HepG2 (cell line): Measurements from ENCODE around the gene C14orf93. TPM values are rescaled to one million over a fixed set of nuclear protein-coding genes. Genes with fewer than 3 reads are reported as not detected.

Source experiments
- ATF3 ChIP-seq: sonication (generic); formaldehyde crosslinking; IDR thresholded peaks from 2 replicates; pipeline ENCODE4 v1.4.0; 2020; ENCODE audit warnings: missing genetic modification reagents
- BATF2 ChIP-seq: sonication (generic); formaldehyde crosslinking; IDR thresholded peaks from 2 replicates; pipeline ENCODE4 v1.8.0; 2022; ENCODE audit warnings: mild to moderate bottlenecking, missing genetic modification reagents, moderate library complexity
- HOXA5 ChIP-seq: sonication (generic); formaldehyde crosslinking; IDR thresholded peaks from 2 replicates; pipeline ENCODE4 v1.4.0; 2020; ENCODE audit warnings: missing genetic modification reagents
- NFYB ChIP-seq: sonication (generic); formaldehyde crosslinking; IDR thresholded peaks from 2 replicates; pipeline ENCODE4 v1.4.0; 2020; ENCODE audit warnings: missing genetic modification reagents
- NR3C1 ChIP-seq: sonication (generic); formaldehyde crosslinking; IDR thresholded peaks from 2 replicates; pipeline ENCODE4 v1.4.0; 2020; ENCODE audit warnings: missing genetic modification reagents
- SCMH1 ChIP-seq: sonication (generic); formaldehyde crosslinking; IDR thresholded peaks from 2 replicates; pipeline ENCODE4 v1.9.0; 2021; ENCODE audit warnings: missing genetic modification reagents, mild to moderate bottlenecking, borderline replicate concordance
- SKIL ChIP-seq: sonication (generic); formaldehyde crosslinking; IDR thresholded peaks from 2 replicates; pipeline ENCODE4 v1.8.0; 2022; ENCODE audit warnings: missing genetic modification reagents, mild to moderate bottlenecking, moderate library complexity, borderline replicate concordance
- SNAPC2 ChIP-seq: sonication (generic); formaldehyde crosslinking; IDR thresholded peaks from 2 replicates; pipeline ENCODE4 v1.8.1; 2022; ENCODE audit warnings: mild to moderate bottlenecking, missing genetic modification reagents
- SP5 ChIP-seq: IDR thresholded peaks from 2 replicates; pipeline ENCODE4 v1.6.1; 2016; ENCODE audit warnings: low read depth, borderline replicate concordance
- SRF ChIP-seq: IDR thresholded peaks from 2 replicates; pipeline ENCODE4 v1.6.1; 2011; ENCODE audit warnings: mild to moderate bottlenecking, low read depth, low read length, moderate library complexity
- TAF1 ChIP-seq: sonication (generic); formaldehyde crosslinking; IDR thresholded peaks from 2 replicates; pipeline ENCODE4 v1.4.0; 2020; ENCODE audit warnings: missing genetic modification reagents
- TEAD3 ChIP-seq: optimal IDR thresholded peaks from 2 replicates; pipeline ENCODE3; 2016; ENCODE audit warnings: borderline replicate concordance
- XBP1 ChIP-seq: sonication (generic); formaldehyde crosslinking; IDR thresholded peaks from 2 replicates; pipeline ENCODE4 v1.5.0; 2020; ENCODE audit warnings: missing genetic modification reagents
- ZBTB14 ChIP-seq: sonication (generic); formaldehyde crosslinking; IDR thresholded peaks from 2 replicates; pipeline ENCODE4 v1.4.0; 2020; ENCODE audit warnings: missing genetic modification reagents
- ZFP91 ChIP-seq: sonication (generic); formaldehyde crosslinking; IDR thresholded peaks from 2 replicates; pipeline ENCODE4 v1.9.0; 2022; ENCODE audit warnings: missing genetic modification reagents, mild to moderate bottlenecking, borderline replicate concordance
- ZFX ChIP-seq: sonication (generic); formaldehyde crosslinking; IDR thresholded peaks from 2 replicates; pipeline ENCODE4 v1.4.0; 2020; ENCODE audit warnings: mild to moderate bottlenecking, low read depth, missing genetic modification reagents, moderate library complexity
- ZNF292 ChIP-seq: sonication (generic); formaldehyde crosslinking; IDR thresholded peaks from 2 replicates; pipeline ENCODE4 v1.8.1; 2022; ENCODE audit warnings: mild to moderate bottlenecking, low read depth, missing genetic modification reagents, borderline replicate concordance
- ZNF503 ChIP-seq: sonication (generic); formaldehyde crosslinking; IDR thresholded peaks from 2 replicates; pipeline ENCODE4 v1.4.0; 2020; ENCODE audit warnings: missing genetic modification reagents
- ZNF614 ChIP-seq: IDR thresholded peaks from 2 replicates; pipeline ENCODE4 v1.6.1; 2018; ENCODE audit warnings: missing biosample characterization, missing genetic modification reagents, inconsistent platforms, borderline replicate concordance
- ZNF674 ChIP-seq: sonication (generic); formaldehyde crosslinking; IDR thresholded peaks from 2 replicates; pipeline ENCODE4 v1.5.0; 2020; ENCODE audit warnings: low read depth, mild to moderate bottlenecking, missing genetic modification reagents
- ZNF776 ChIP-seq: sonication (generic); formaldehyde crosslinking; IDR thresholded peaks from 2 replicates; pipeline ENCODE4 v1.4.0; 2020; ENCODE audit warnings: mild to moderate bottlenecking, missing genetic modification reagents
- ZNF781 ChIP-seq: sonication (generic); formaldehyde crosslinking; IDR thresholded peaks from 2 replicates; pipeline ENCODE4 v1.5.1; 2020; ENCODE audit warnings: borderline replicate concordance, mild to moderate bottlenecking, missing genetic modification reagents; ENCODE audit errors: not compliant biosample characterization
- ZNF883 ChIP-seq: sonication (generic); formaldehyde crosslinking; IDR thresholded peaks from 2 replicates; pipeline ENCODE4 v1.5.1; 2020; ENCODE audit warnings: mild to moderate bottlenecking, missing genetic modification reagents; ENCODE audit errors: not compliant biosample characterization
- polyA plus RNA-seq, 8 experiments: library from polyadenylated mRNA; depleted of rRNA in 3 of 8; stranded (reverse) in 7 of 8; unstranded in 1 of 8; fragments of >200 nt; fragmentation: Illumina TruSeq in 4 of 8; extraction: Trizol in 4 of 8; gene quantifications; 2 replicates each; pipeline versions ENCODE4 v1.2.1 to v1.2.3, GENCODE V29; 2011 to 2016; ENCODE audit warnings: low read depth in 4 of 8, missing spikeins in 1 of 8, mixed read lengths in 1 of 8; ENCODE audit not compliant: insufficient read depth in 1 of 8
- total RNA-seq, 5 experiments: library from RNA; depleted of rRNA; stranded (reverse); fragments of >200 nt; fragmentation: Illumina TruSeq; extraction: Trizol; gene quantifications; 2 replicates each; pipeline ENCODE4 v1.2.3, GENCODE V29; 2016; ENCODE audit warnings: low read depth in 1 of 5

The C14orf93 gene
- total and polyA plus RNA-seq, 2 of the 13 experiments (the other 11 are each of a cell fraction or from before 2014, with no cell fraction given), result 11.4 to 22.5 TPM

- TF ChIP-seq ZNF614 (CRISPR knock-in tag) (peak; percentile 13; the same call in 1 of the 2 replicates), HOXA5 (CRISPR knock-in tag) (no peak), SRF (no peak), ZNF503 (CRISPR knock-in tag) (no peak), ZNF776 (CRISPR knock-in tag) (no peak), ZBTB14 (CRISPR knock-in tag) (no peak), NR3C1 (CRISPR knock-in tag) (no peak), ZNF781 (CRISPR knock-in tag) (no peak), ZNF883 (CRISPR knock-in tag) (no peak), ATF3 (CRISPR knock-in tag) (no peak; the same call in 1 of the 2 replicates), TEAD3 (peak; percentile 56), SP5 (CRISPR knock-in tag) (peak; percentile 45; the same call in 1 of the 2 replicates), TAF1 (CRISPR knock-in tag) (no peak; the same call in 1 of the 2 replicates), XBP1 (no peak), ZNF674 (0 out of 2 replicates have a peak, but pooled peaks have one; percentile 36), ZNF292 (CRISPR knock-in tag) (no peak), NFYB (CRISPR knock-in tag) (no peak), ZFX (no peak), BATF2 (CRISPR knock-in tag) (no peak), SNAPC2 (CRISPR knock-in tag) (no peak), SKIL (CRISPR knock-in tag) (no peak), ZFP91 (CRISPR knock-in tag) (peak; percentile 37), SCMH1 (CRISPR knock-in tag) (no peak)
Measured at GRCh38 chr14:23052182-23052623, 42.3 kb upstream of the C14orf93 start (continued).
